Amniotic epithelial cell (primary cell): ENCODE data around the gene GABRB1.

ENCODE experiments used
- DNase-seq: peaks from one replicate; pipeline ENCODE4 v3.0.0-alpha.2; 2010; ENCODE audit warnings: low read depth

The GABRB1 gene

GRCh38 chr4:47118192-47118929, 87.0 kb downstream of the GABRB1 start:
- no peak for DNase-seq

- no peak for DNase-seq
Measured at GRCh38 chr4:47120783-47121182, 89.4 kb downstream of the GABRB1 start.

- DNase-seq = peak; percentile 79
Measured at GRCh38 chr4:47122592-47123291, 91.4 kb downstream of the GABRB1 start.

- no peak for DNase-seq
Measured at GRCh38 chr4:47128991-47129390, 97.6 kb downstream of the GABRB1 start.

GRCh38 chr4:47135210-47135609, 103.8 kb downstream of the GABRB1 start:
- no peak for DNase-seq

GRCh38 chr4:47143261-47143660, 111.9 kb downstream of the GABRB1 start:
- DNase-seq = peak; percentile 91

- DNase-seq = peak; percentile 96
Measured at GRCh38 chr4:47145630-47146029, 114.3 kb downstream of the GABRB1 start.

- no peak for DNase-seq
Measured at GRCh38 chr4:47154816-47155370, 123.5 kb downstream of the GABRB1 start.

- no peak for DNase-seq
Measured at GRCh38 chr4:47155919-47156318, 124.6 kb downstream of the GABRB1 start.

GRCh38 chr4:47160095-47160494, 128.7 kb downstream of the GABRB1 start:
- DNase-seq = no peak

GRCh38 chr4:47167081-47168035, 136.0 kb downstream of the GABRB1 start:
- DNase-seq = peak; percentile 51

- DNase-seq = no peak
Measured at GRCh38 chr4:47184083-47184482, 152.7 kb downstream of the GABRB1 start.

- DNase-seq = no peak
Measured at GRCh38 chr4:47185761-47186160, 154.4 kb downstream of the GABRB1 start.

GRCh38 chr4:47187608-47188007, 156.2 kb downstream of the GABRB1 start:
- DNase-seq = no peak

- no peak for DNase-seq
Measured at GRCh38 chr4:47193179-47193578, 161.8 kb downstream of the GABRB1 start.

- peak; percentile 14 for DNase-seq
Measured at GRCh38 chr4:47194036-47194737, 162.8 kb downstream of the GABRB1 start.

- DNase-seq = no peak
Measured at GRCh38 chr4:47195706-47196105, 164.3 kb downstream of the GABRB1 start.

- DNase-seq = no peak
Measured at GRCh38 chr4:47198791-47199190, 167.4 kb downstream of the GABRB1 start.

- DNase-seq = no peak
Measured at GRCh38 chr4:47203593-47203992, 172.2 kb downstream of the GABRB1 start.

GRCh38 chr4:47207555-47207954, 176.2 kb downstream of the GABRB1 start:
- DNase-seq = no peak

GRCh38 chr4:47209833-47210232, 178.5 kb downstream of the GABRB1 start:
- peak; percentile 89 for DNase-seq
